Right lobe of liver (tissue), 6 donors: ENCODE measurements around the gene ALDOB. TPM values are rescaled to one million over a fixed set of nuclear protein-coding genes. Genes with fewer than 3 reads are reported as not detected.

Experiments used
- ATAC-seq, 4 donors: fragments of 200-7000 bp; cut with Tn5 transposase; one replicate each; pipeline ENCODE4 v1.9.1; 2020; ENCODE audit warnings: mild to moderate bottlenecking in 4 of 4, moderate library complexity in 4 of 4
- DNase-seq, 3 donors: peaks; one replicate each; pipeline ENCODE4 v3.0.0-alpha.2; 2020
- H3K27ac ChIP-seq, 3 donors: fragments of 200-600 bp; one replicate each; pipeline ENCODE4 v1.8.0; 2022
- H3K27me3 ChIP-seq, 2 donors: fragments of 200-600 bp; one replicate each; pipeline ENCODE4 v1.8.0; 2022
- H3K36me3 ChIP-seq, 4 donors: fragments of 200-600 bp; sonication (generic) in 1 of 4; one replicate each; pipeline versions ENCODE4 v1.5.1 to v1.8.0; 2017 to 2022; ENCODE audit warnings: control low read depth in 1 of 4
- H3K4me1 ChIP-seq, 4 donors: fragments of 200-600 bp; sonication (generic) in 1 of 4; one replicate each; pipeline versions ENCODE4 v1.5.1 to v1.8.0; 2017 to 2022; ENCODE audit warnings: control low read depth in 1 of 4
- H3K4me3 ChIP-seq, 3 donors: fragments of 200-600 bp; one replicate each; pipeline ENCODE4 v1.8.0; 2022
- H3K9me3 ChIP-seq, 4 donors: fragments of 200-600 bp; sonication (generic) in 1 of 4; one replicate each; pipeline versions ENCODE4 v1.5.1 to v1.8.0; 2017 to 2022; ENCODE audit warnings: control low read depth in 1 of 4
- POLR2A ChIP-seq: fragments of 450-650 bp; IDR thresholded peaks from one replicate; pipeline ENCODE4 v1.6.1; 2017; ENCODE audit warnings: antibody characterized with exemption, mild to moderate bottlenecking
- WGBS: methylation state at CpG from one replicate; pipeline ENCODE4 v1.1.6; 2018; ENCODE audit warnings: low coverage, low lambda C conversion rate; ENCODE audit not compliant: insufficient coverage; ENCODE audit errors: missing lambda C conversion rate; 5-methylcytosine and 5-hydroxymethylcytosine counted together
- intact Hi-C, 2 donors: fragments of 100-400 bp; cut with DNase I; formaldehyde crosslinking; loops; one replicate each; pipeline versions ENCODE4 v1.11.2 to v1.14.1; 2022
- total RNA-seq, 6 experiments: library from RNA; depleted of rRNA in 2 of 6; stranded (reverse); fragments of >200 nt in 2 of 6; fragmentation: NEBNext Ultra II Directional in 3 of 6; extraction: Animal tissue kit (Norgen Biotek cat#: 25700) in 3 of 6; gene quantifications; one replicate each; pipeline versions ENCODE4 v1.1.0 to v1.2.4, GENCODE V29; 2016 to 2023
- TF ChIP-seq, protein P1 (sequence below), 4 donors: fragments of 200-600 bp in 3 of 4; fragments of 450-650 bp in 1 of 4; IDR thresholded peaks; one replicate each; pipeline versions ENCODE4 v1.5.1 to v1.8.0; 2016 to 2022; ENCODE audit warnings: antibody characterized with exemption in 4 of 4, mild to moderate bottlenecking in 2 of 4
- donor health status: DM: no; HTN: yes; CAD: no.
- donor health status: DM: no; HTN: no; CAD: no.
- donor health status: DM: no; HTN: no; CAD: no.
- donor health status: DM: no; HTN: yes; CAD: no.
- donor health status: DM: no; HTN: yes; CAD: no.

ALDOB gene
- total RNA-seq, 6 experiments from 2014 or later, result 2,876 to 4,505 (median 3,144) TPM

DNA sequence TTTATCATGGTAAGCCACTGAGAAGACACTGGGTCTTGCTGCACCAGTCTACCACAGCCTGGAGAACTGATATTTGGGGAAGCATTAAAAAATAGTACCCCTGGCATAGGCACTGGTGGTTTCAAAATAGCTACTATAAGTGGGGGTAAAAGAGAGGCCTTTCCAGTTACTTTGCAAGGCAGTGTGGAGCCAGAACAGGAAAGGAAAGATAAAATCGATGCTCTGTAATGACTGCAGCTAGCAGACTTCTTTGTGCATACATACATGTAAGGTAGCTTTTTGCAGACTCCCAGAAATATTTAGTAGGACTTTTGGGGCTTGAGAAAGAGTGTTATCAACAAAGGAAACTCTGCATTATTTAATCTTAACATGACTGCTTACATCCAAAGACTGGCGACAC is 31.3 kb upstream of the ALDOB start:
- intact Hi-C loops, result no loop called here
- ATAC-seq (no peak), DNase-seq (no peak)
- 71% methylated on average over 1 of the region's 2 CpGs for WGBS
- Histone ChIP-seq H3K27me3 (no peaks in the 10 kb centered on the region), H3K4me3 (no peak overlapping the region), H3K9me3 (no peaks in the 10 kb centered on the region), H3K36me3 (no peaks in the 10 kb centered on the region), H3K4me1 (peaks cover 0 to 5% (median 0%) of the 10 kb centered on the region in 4 donors), H3K27ac (no peak overlapping the region)
- TF ChIP-seq POLR2A, result no peak
- TF ChIP-seq, protein P1, sequence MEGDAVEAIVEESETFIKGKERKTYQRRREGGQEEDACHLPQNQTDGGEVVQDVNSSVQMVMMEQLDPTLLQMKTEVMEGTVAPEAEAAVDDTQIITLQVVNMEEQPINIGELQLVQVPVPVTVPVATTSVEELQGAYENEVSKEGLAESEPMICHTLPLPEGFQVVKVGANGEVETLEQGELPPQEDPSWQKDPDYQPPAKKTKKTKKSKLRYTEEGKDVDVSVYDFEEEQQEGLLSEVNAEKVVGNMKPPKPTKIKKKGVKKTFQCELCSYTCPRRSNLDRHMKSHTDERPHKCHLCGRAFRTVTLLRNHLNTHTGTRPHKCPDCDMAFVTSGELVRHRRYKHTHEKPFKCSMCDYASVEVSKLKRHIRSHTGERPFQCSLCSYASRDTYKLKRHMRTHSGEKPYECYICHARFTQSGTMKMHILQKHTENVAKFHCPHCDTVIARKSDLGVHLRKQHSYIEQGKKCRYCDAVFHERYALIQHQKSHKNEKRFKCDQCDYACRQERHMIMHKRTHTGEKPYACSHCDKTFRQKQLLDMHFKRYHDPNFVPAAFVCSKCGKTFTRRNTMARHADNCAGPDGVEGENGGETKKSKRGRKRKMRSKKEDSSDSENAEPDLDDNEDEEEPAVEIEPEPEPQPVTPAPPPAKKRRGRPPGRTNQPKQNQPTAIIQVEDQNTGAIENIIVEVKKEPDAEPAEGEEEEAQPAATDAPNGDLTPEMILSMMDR (IDR thresholded peaks at IDR 0.05), result no peak

DNA sequence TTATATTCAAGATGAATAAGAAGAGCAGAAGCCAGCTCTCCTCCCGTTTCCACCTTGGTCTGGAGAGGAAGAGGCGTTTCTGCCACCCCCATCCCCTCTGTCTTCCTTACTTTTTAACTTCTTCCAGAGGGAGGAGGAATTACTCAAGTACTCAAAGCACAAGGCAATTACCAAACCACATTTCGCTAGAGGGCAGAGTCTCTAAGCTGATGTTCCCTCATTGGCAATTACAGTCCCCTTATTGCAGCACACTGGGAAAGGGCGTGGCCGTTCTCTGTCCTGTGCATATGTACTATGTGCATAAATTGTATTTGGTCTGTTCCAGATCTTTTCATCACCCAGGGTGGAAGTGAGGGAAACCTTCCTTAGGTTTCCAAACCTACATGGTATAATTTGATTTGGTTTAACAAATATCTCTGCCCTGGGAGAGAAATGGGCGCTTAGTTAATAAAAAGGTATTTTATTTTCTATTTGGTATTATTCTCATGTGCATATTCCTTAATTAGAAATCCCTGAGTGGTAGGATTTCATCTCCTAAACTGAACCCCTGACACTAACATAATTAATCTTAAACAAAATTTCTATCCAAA is 29.8 kb upstream of the ALDOB start:
- intact Hi-C loops, result no loop called here
- no peak overlapping the region for H3K4me3 ChIP-seq
- no peaks in the 10 kb centered on the region for H3K27me3 ChIP-seq
- TF ChIP-seq, protein P1 (IDR thresholded peaks at IDR 0.05), result peak; percentile 32 to 47 (median 44)
- no peak for TF ChIP-seq POLR2A
- ATAC-seq (peak; percentile 86 to 98 (median 93)), DNase-seq (peak in 2 of 3 donors; percentile 40 to 61)
- H3K36me3 ChIP-seq, result no peaks in the 10 kb centered on the region
- 31% methylated on average over 6 of the region's 6 CpGs for WGBS
- no peaks in the 10 kb centered on the region for H3K9me3 ChIP-seq
- no peak overlapping the region for H3K27ac ChIP-seq
- peaks cover 0 to 5% (median 0%) of the 10 kb centered on the region in 4 donors for H3K4me1 ChIP-seq

DNA sequence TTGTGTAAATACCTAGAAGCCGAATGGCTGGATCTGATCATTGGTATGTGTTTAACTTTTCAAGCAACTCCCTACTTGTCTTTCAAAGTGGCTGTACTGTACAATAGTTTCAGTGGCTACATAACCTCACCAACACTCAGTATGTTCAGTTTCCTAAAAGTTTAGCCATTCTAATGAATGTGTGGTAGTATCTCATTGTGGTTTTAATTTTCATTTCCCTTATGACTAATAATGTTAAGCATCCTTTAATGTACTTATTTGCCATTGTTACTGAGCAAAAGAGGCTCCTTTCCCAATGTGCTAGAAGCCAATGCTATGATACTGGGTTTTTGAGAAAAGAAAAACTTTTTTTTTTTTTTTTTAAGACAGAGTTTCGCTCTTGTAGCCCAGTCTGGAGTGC is 27.8 kb upstream of the ALDOB start:
- H3K9me3 ChIP-seq, result no peaks in the 10 kb centered on the region
- no peak for ATAC-seq
- intact Hi-C loops, result loop anchor here in 1 of 2 donors (5.0 kb wide), 1 partner anchor 64 kb away; no protein-coding TSS in a partner anchor
- no peaks in the 10 kb centered on the region for H3K36me3 ChIP-seq
- H3K4me1 ChIP-seq, result peaks cover 0 to 5% (median 0%) of the 10 kb centered on the region in 4 donors
- H3K4me3 ChIP-seq, result no peak overlapping the region
- TF ChIP-seq POLR2A, result no peak
- TF ChIP-seq, protein P1 (IDR thresholded peaks at IDR 0.05), result no peak
- no peak overlapping the region for H3K27ac ChIP-seq
- H3K27me3 ChIP-seq, result no peaks in the 10 kb centered on the region
- no peak for DNase-seq
- WGBS, result 71% methylated on average over 2 of the region's 2 CpGs

DNA sequence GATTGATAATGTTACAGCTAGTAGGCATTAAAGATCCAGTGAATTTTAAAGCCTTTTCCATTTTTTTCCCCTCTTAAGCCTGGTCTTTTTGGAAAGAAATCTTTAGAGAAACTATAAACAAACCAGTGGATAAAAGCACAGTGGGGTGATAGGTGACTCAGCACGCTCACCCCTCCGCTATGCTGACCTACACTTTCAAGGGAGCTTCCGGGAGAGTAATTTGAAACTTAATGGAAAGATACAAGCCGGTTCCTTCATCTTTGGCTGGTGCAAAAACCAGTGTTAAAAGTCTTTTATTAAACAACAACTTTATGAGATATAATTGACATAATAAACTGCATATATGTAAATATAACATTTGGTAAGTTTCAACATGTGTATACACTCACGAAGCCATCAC is 27.0 kb upstream of the ALDOB start:
- Histone ChIP-seq H3K9me3 (no peaks in the 10 kb centered on the region), H3K27ac (no peak overlapping the region), H3K36me3 (no peaks in the 10 kb centered on the region), H3K4me1 (peaks cover 0 to 5% (median 0%) of the 10 kb centered on the region in 4 donors), H3K27me3 (no peaks in the 10 kb centered on the region), H3K4me3 (no peak overlapping the region)
- TF ChIP-seq POLR2A, result no peak
- TF ChIP-seq, protein P1 (IDR thresholded peaks at IDR 0.05), result no peak
- no peak for ATAC-seq
- no peak for DNase-seq
- intact Hi-C loops, result loop anchor here in 1 of 2 donors (5.0 kb wide), 1 partner anchor 65 kb away; no protein-coding TSS in a partner anchor
- 53% methylated on average over 5 of the region's 5 CpGs for WGBS
